T-cell (primary cell): ENCODE data around the gene NEURL2. TPM values are rescaled to one million over a fixed set of nuclear protein-coding genes. Genes with fewer than 3 reads are reported as not detected.

Experiments
- ATAC-seq, 4 experiments: fragments of 200-7000 bp in 3 of 4; fragments of 150-1000 bp in 1 of 4; cut with Tn5 transposase; replicated peaks in 1 of 4; 1 replicate in 3 of 4; 2 replicates in 1 of 4; pipeline ENCODE4 v1.10.0; 2021; ENCODE audit warnings: moderate library complexity in 3 of 4, mild to moderate bottlenecking in 2 of 4, moderate number of reproducible peaks in 1 of 4
- CTCF ChIA-PET, 2 donors: fragments of 300-600 bp; sonication (Branson Sonifier 250); formaldehyde crosslinking; loops; one replicate each; lab custom pipeline; 2022; ENCODE audit warnings: antibody characterized with exemption in 2 of 2; lab: Charles Lee
- POLR2A ChIA-PET, 2 donors: fragments of 300-600 bp; sonication (Branson Sonifier 250); formaldehyde crosslinking; loops; one replicate each; lab custom pipeline; 2022; ENCODE audit warnings: antibody characterized with exemption in 2 of 2; lab: Charles Lee
- DNase-seq, 35 experiments: peaks; one replicate each; pipeline versions ENCODE4 v3.0.0 to v3.0.0-alpha.2; 2013 to 2023
- H3K27ac ChIP-seq: one replicate; pipeline ENCODE4 v1.5.1; 2013; ENCODE audit warnings: low read length
- H3K27me3 ChIP-seq, 2 experiments: replicated peaks in 1 of 2; 1 replicate in 1 of 2; 2 replicates in 1 of 2; pipeline versions ENCODE4 v1.6.1 to v1.7.0; 2013; ENCODE audit warnings: low read length in 1 of 2, mixed read lengths in 1 of 2; ENCODE audit not compliant: control insufficient read depth in 2 of 2, insufficient read depth in 2 of 2; ENCODE audit errors: extremely low read depth in 1 of 2
- H3K36me3 ChIP-seq, 2 donors: 1 replicate in 1 of 2; 2 replicates in 1 of 2; pipeline versions ENCODE4 v1.6.1 to v1.7.0; 2013; ENCODE audit warnings: low read length in 1 of 2; ENCODE audit not compliant: control insufficient read depth in 2 of 2, insufficient read depth in 1 of 2; ENCODE audit errors: extremely low read depth in 1 of 2
- H3K4me1 ChIP-seq, 2 experiments: 1 replicate in 1 of 2; 2 replicates in 1 of 2; pipeline versions ENCODE4 v1.6.1 to v1.7.0; 2013; ENCODE audit warnings: low read length in 2 of 2, mixed read lengths in 1 of 2; ENCODE audit not compliant: insufficient read depth in 2 of 2, control insufficient read depth in 1 of 2; ENCODE audit errors: extremely low read depth in 1 of 2
- H3K4me3 ChIP-seq, 2 donors: 1 replicate in 1 of 2; 2 replicates in 1 of 2; pipeline versions ENCODE4 v1.5.1 to v1.7.0; 2013; ENCODE audit warnings: mild to moderate bottlenecking in 2 of 2, low read length in 1 of 2, moderate library complexity in 1 of 2; ENCODE audit not compliant: control insufficient read depth in 1 of 2; ENCODE audit errors: extremely low read depth in 1 of 2
- H3K9me3 ChIP-seq: 2 replicates; pipeline ENCODE4 v1.7.0; 2013
- H3K27ac Mint-ChIP-seq, 2 donors: one replicate each; pipeline ENCODE4 v1.8.0; 2020 to 2021; ENCODE audit warnings: mild to moderate bottlenecking in 2 of 2, mixed read lengths in 2 of 2
- H3K27me3 Mint-ChIP-seq, 2 donors: one replicate each; pipeline ENCODE4 v1.8.0; 2021 to 2022; ENCODE audit warnings: mixed read lengths in 2 of 2
- H3K36me3 Mint-ChIP-seq: one replicate; pipeline ENCODE4 v1.8.0; 2021; ENCODE audit warnings: mixed read lengths
- H3K4me1 Mint-ChIP-seq, 3 donors: one replicate each; pipeline ENCODE4 v1.8.0; 2020 to 2022; ENCODE audit warnings: mixed read lengths in 3 of 3, mild to moderate bottlenecking in 1 of 3
- H3K4me3 Mint-ChIP-seq, 3 donors: one replicate each; pipeline ENCODE4 v1.8.0; 2020 to 2022; ENCODE audit warnings: mild to moderate bottlenecking in 3 of 3, mixed read lengths in 3 of 3, moderate library complexity in 3 of 3
- H3K9me3 Mint-ChIP-seq, 3 donors: one replicate each; pipeline ENCODE4 v1.8.0; 2020 to 2022; ENCODE audit warnings: mixed read lengths in 3 of 3
- WGBS: methylation state at CpG from one replicate; pipeline ENCODE4 v1.1.5; 2013; ENCODE audit warnings: missing lambda C conversion rate; ENCODE audit not compliant: insufficient coverage; 5-methylcytosine and 5-hydroxymethylcytosine counted together
- total RNA-seq, 35 experiments: library from RNA in 6 of 35; stranded (reverse) in 6 of 35; fragments of 120-200 nt in 1 of 35; gene quantifications; one replicate each; pipeline versions ENCODE4 v1.2.1 to v1.2.4 and lab custom pipeline; 2013 to 2026

The NEURL2 gene
- total RNA-seq, 5 donors from 2014 or later (not counting 1 experiment from before 2014, with no cell fraction given), result 3.1 to 6.9 (median 6.1) TPM

DNA sequence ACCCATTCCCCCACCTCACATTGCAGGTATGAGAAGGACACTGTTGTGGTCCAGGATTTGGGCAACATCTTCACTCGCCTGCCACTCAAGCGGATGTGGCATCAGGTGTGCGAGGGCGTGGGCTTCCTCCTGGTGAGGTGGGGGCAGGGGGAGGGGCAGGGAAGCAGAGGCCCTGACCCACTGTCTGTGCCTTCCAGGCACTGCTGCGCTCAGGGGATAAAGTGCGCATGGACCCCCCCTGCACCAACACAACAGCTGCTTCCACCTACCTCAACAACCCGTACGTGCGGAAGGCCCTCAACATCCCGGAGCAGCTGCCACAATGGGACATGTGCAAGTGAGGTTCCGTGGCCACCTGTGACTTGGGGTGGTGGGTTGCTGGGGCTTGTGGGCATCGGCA lies 3.8 kb upstream of the NEURL2 start:
- Mint-ChIP-seq H3K4me3 (no peak overlapping the region), H3K36me3 (peaks cover 20% of the 10 kb centered on the region), H3K27me3 (no peaks in the 10 kb centered on the region), H3K4me1 (peaks cover 15 to 36% (median 30%) of the 10 kb centered on the region in 3 donors), H3K9me3 (no peaks in the 10 kb centered on the region), H3K27ac (no peak overlapping the region)
- no peak overlapping the region for H3K27ac ChIP-seq
- POLR2A ChIA-PET, result no interaction called here
- CTCF ChIA-PET, result no interaction called here
- DNase-seq (no peak), ATAC-seq (no peak)
- 80% methylated on average over 1 of the region's 12 CpGs for WGBS
- H3K36me3 ChIP-seq, result peaks cover 15 to 41% of the 10 kb centered on the region in 2 donors
- peaks cover 4 to 40% of the 10 kb centered on the region in 2 experiments for H3K4me1 ChIP-seq
- no peaks in the 10 kb centered on the region for H3K9me3 ChIP-seq
- no peaks in the 10 kb centered on the region for H3K27me3 ChIP-seq
- H3K4me3 ChIP-seq, result no peak overlapping the region

DNA sequence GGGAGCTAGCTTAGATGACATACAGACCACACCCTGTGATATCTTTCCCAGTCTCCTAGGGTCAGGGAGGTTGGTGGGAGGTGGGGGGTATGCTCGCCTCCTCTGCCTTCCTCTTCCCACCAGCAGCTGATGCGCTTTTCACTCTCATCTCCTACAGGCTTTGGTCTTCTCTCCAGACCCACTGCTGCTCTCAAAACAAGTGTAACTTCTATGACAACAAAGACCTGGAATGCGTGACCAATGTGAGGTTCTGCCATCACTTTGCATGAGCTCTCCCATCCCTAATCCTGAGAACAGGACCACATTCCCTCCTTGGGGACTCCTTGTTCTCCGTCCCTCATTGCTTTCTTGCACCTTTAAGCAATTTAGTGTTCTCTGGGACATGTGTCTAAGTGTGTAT lies 2.8 kb upstream of the NEURL2 start:
- peaks cover 17% of the 10 kb centered on the region for H3K36me3 Mint-ChIP-seq
- Histone ChIP-seq H3K27me3 (no peaks in the 10 kb centered on the region), H3K4me3 (no peak overlapping the region), H3K9me3 (no peaks in the 10 kb centered on the region), H3K27ac (no peak overlapping the region), H3K4me1 (peaks cover 4 to 41% of the 10 kb centered on the region in 2 experiments), H3K36me3 (peaks cover 18 to 38% of the 10 kb centered on the region in 2 donors)
- POLR2A ChIA-PET, result interaction anchor here in 1 of 2 donors (0.7 kb wide), 1 partner anchor 37 kb away, joined by 3 read pairs; no protein-coding TSS in a partner anchor
- no peak for ATAC-seq
- DNase-seq, result no peak
- 100% methylated on average over 2 of the region's 4 CpGs for WGBS
- H3K9me3 Mint-ChIP-seq, result no peaks in the 10 kb centered on the region
- CTCF ChIA-PET, result interaction anchor here in 1 of 2 donors (0.7 to 1.8 kb wide), 2 partner anchors 76 to 1740 kb away, joined by 3 to 4 read pairs; no protein-coding TSS in a partner anchor
- H3K4me3 Mint-ChIP-seq, result peak overlapping the region in 1 of 3 donors; percentile 7
- no peaks in the 10 kb centered on the region for H3K27me3 Mint-ChIP-seq
- H3K27ac Mint-ChIP-seq, result peak overlapping the region; percentile 54 to 71
- peaks cover 22 to 38% (median 37%) of the 10 kb centered on the region in 3 donors for H3K4me1 Mint-ChIP-seq

DNA sequence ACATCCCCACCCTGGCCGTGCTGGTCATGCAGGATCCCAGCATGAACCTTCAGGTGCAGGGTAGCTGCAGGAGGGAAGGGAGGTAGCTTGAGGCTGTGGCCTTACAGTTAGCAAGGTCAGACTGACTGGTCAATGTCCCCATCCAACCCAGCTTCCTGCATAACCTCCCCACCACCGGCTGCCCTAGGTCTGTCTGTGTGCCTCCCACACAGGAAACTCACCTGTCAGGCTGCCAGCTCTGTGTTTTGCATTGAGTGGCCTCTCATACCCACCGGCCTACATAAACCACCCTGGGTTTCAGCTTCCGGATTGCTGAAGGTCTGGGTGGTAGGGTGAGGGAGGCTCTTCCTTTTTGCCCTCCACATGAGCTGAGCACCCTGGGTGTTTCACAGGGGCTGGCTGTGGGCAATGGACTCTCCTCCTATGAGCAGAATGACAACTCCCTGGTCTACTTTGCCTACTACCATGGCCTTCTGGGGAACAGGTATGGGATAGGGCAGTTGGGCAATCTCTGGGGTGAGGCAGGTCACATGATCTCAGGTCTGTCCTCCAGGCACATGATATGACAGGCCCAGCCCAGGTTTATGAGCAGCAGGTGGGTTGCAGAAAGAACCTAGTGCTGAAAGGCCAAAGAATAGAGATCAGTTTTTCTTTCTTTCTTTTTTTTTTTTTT lies 2.0 kb upstream of the NEURL2 start:
- H3K4me1 ChIP-seq, result peaks cover 4 to 41% of the 10 kb centered on the region in 2 experiments
- Mint-ChIP-seq H3K4me1 (peaks cover 22 to 40% (median 40%) of the 10 kb centered on the region in 3 donors), H3K27ac (peak overlapping the region; percentile 80 to 85), H3K27me3 (no peaks in the 10 kb centered on the region), H3K9me3 (no peaks in the 10 kb centered on the region), H3K36me3 (peaks cover 14% of the 10 kb centered on the region), H3K4me3 (peak overlapping the region; percentile 91 to 92 (median 92))
- 0% methylated on average over 1 of the region's 4 CpGs for WGBS
- CTCF ChIA-PET, result interaction anchor here (0.7 to 1.8 kb wide), 5 partner anchors 68 to 1739 kb away, joined by 3 to 6 read pairs (median 3); no protein-coding TSS in a partner anchor
- peaks cover 14 to 30% of the 10 kb centered on the region in 2 donors for H3K36me3 ChIP-seq
- no peaks in the 10 kb centered on the region for H3K9me3 ChIP-seq
- no peak overlapping the region for H3K4me3 ChIP-seq
- no peaks in the 10 kb centered on the region for H3K27me3 ChIP-seq
- peak in 2 of 35 experiments; percentile 27 to 44 for DNase-seq
- no peak overlapping the region for H3K27ac ChIP-seq
- peak in 2 of 4 experiments; percentile 10 to 17 for ATAC-seq
- POLR2A ChIA-PET, result no interaction called here

DNA sequence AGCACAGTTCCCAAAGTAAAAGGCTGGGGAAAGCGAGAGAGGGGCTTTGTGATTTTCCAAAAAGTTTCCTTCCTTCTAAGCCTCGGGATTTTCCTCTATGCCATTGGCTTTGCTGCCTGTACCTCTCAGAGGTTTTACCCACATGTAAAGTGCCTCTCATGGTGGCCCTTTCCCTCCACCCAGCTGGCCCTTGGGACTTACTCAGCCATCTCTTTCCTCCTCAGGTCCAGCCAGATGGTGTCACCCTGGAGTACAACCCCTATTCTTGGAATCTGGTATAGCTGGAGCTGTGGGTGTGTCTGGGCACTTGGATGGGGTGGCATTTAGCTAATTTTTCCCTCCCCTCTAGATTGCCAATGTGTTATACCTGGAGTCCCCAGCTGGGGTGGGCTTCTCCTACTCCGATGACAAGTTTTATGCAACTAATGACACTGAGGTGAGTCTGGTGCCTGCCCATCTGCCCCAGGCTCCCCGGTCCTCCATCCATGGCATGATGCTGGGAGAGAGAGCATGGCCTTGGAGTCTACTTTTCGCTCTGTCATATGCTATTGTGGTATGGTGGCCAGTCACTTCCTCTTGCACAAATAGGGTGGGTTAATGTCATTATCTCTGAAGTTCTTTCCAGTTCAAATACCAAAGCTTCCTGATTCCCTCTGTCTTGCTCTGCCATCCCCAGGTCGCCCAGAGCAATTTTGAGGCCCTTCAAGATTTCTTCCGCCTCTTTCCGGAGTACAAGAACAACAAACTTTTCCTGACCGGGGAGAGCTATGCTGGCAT lies 1.2 kb upstream of the NEURL2 start:
- no peaks in the 10 kb centered on the region for H3K27me3 ChIP-seq
- Mint-ChIP-seq H3K4me3 (peak overlapping the region; percentile 91 to 92 (median 92)), H3K27me3 (no peaks in the 10 kb centered on the region), H3K27ac (peak overlapping the region; percentile 75 to 85), H3K4me1 (peaks cover 22 to 43% (median 43%) of the 10 kb centered on the region in 3 donors), H3K9me3 (no peaks in the 10 kb centered on the region), H3K36me3 (peaks cover 9% of the 10 kb centered on the region)
- H3K4me3 ChIP-seq, result peak overlapping the region; percentile 82 to 90
- no peaks in the 10 kb centered on the region for H3K9me3 ChIP-seq
- ATAC-seq (no peak), DNase-seq (no peak)
- CTCF ChIA-PET, result interaction anchor here (0.7 to 1.8 kb wide), 5 partner anchors 36 to 93 kb away, joined by 3 to 6 read pairs (median 3); no protein-coding TSS in a partner anchor
- H3K36me3 ChIP-seq, result peaks cover 13 to 23% of the 10 kb centered on the region in 2 donors
- WGBS, result 80% methylated on average over 6 of the region's 9 CpGs
- H3K27ac ChIP-seq, result peak overlapping the region; percentile 40
- POLR2A ChIA-PET, result no interaction called here
- peaks cover 4 to 41% of the 10 kb centered on the region in 2 experiments for H3K4me1 ChIP-seq

DNA sequence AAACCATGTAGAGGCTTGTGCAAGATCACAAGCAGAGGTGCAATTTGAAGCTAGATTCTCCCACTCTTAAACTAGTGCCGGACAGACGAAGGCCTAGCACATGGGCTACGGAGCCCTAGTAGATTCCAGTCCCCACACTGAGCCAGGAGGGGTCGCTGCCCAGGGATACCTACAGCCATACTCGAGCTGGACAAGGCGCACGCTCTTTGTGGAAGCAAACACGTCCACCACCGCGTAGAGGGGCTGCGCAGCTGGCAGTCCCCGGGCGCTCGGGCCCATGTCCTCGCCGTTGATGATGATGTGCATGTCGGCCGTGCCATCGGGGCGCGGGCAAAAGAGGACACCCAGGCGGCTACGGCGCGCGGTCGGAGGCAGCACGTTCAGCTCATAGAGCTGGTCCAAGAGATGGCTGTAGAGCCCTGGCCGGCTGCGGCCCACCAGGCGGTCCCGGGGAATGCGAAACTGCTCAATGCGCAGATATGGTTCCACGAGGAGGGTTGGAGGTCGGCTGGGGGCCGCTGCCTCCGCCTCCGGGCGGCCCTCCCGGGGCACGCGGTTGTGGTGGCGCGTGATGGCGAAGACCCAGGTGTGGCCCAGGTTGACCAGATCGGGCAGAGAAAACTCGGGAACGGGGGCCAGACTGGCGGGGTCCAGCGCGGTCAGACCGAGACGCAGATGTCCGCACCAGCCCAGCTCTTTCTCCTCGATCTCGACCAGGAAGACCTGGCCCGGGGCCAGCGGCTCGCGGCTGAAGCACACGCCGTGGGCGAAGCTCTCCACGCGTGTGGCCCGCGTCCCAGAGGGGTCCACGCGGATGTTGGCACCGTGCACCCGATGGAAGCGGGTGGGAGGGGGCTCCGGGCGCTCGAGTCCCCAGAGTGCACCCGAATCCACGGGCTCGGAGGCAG lies 677 bp downstream of the NEURL2 start:
- CTCF ChIA-PET, result interaction anchor here (0.7 to 1.3 kb wide), 5 partner anchors 9 to 192 kb away, joined by 3 to 6 read pairs (median 4); partner anchors contain the start of gene ZSWIM1 (in 1 of the 2)
- ATAC-seq (peak; percentile 30 to 42 (median 32)), DNase-seq (peak in 31 of 35 experiments; percentile 21 to 63 (median 35))
- peak overlapping the region; percentile 88 to 94 for H3K27ac Mint-ChIP-seq
- H3K4me1 Mint-ChIP-seq, result peaks cover 24 to 50% (median 49%) of the 10 kb centered on the region in 3 donors
- H3K36me3 ChIP-seq, result peaks cover 8 to 18% of the 10 kb centered on the region in 2 donors
- H3K4me3 ChIP-seq, result peak overlapping the region; percentile 82 to 90
- peak overlapping the region; percentile 91 to 92 (median 92) for H3K4me3 Mint-ChIP-seq
- POLR2A ChIA-PET, result no interaction called here
- no peaks in the 10 kb centered on the region for H3K9me3 ChIP-seq
- H3K4me1 ChIP-seq, result peaks cover 4 to 41% of the 10 kb centered on the region in 2 experiments
- no peaks in the 10 kb centered on the region for H3K27me3 Mint-ChIP-seq
- H3K27ac ChIP-seq, result peak overlapping the region; percentile 40
- no peaks in the 10 kb centered on the region for H3K9me3 Mint-ChIP-seq
- H3K27me3 ChIP-seq, result no peaks in the 10 kb centered on the region
- H3K36me3 Mint-ChIP-seq, result peaks cover 9% of the 10 kb centered on the region
- WGBS, result 9% methylated on average over 79 of the region's 79 CpGs
